ENCODE results near the gene HCN2. TPM values are rescaled to one million over a fixed set of nuclear protein-coding genes. Genes with fewer than 3 reads are reported as not detected.
A peak's percentile ranks its signal among the peaks of the same experiment; 100 is the strongest.

The HCN2 gene
- total and polyA plus RNA-seq, 9 of the 15 experiments (the other 6 are each of a cell fraction or from before 2014, with no cell fraction given): 0.29 to 4.2 (median 0.82) TPM; not detected in 2

DNA sequence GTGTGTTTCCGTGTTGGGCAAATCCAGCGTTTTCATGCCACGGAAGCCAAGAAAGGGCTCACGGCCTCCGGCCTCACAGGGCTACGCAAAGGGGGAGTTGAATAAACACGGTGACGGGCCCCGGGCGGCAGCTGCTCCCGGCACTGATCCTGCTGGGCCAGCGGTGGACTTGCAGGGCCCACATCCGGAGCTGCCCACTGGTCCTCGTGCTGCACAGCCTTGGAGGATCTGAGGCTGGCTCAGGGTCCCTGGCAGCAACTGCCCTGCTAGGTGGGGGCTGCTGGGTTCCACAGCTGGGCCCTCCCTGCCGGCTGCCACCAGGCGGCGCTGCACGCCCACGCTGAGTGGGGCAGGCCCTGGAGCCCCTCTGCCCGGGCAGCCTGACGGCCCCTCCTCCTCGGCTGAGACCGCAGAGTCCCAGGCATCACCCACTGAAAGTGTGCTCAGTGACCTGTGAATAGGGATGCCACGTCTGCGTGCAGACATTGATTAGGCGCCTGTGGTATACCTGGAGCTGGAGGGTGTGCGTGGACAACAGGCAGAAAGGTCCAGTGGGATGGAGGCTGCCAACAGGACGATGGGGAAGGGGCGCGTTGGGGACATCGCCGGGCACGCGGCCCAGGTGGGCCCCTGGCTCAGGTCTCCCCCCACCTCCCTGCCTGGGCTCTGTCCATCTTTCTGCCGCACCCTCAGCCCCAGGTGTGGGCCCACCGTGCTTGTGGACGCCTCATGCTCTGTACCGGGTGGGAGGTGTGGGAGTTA is 5.3 kb upstream of the HCN2 start (continued):
- TF ChIP-seq, protein P1, sequence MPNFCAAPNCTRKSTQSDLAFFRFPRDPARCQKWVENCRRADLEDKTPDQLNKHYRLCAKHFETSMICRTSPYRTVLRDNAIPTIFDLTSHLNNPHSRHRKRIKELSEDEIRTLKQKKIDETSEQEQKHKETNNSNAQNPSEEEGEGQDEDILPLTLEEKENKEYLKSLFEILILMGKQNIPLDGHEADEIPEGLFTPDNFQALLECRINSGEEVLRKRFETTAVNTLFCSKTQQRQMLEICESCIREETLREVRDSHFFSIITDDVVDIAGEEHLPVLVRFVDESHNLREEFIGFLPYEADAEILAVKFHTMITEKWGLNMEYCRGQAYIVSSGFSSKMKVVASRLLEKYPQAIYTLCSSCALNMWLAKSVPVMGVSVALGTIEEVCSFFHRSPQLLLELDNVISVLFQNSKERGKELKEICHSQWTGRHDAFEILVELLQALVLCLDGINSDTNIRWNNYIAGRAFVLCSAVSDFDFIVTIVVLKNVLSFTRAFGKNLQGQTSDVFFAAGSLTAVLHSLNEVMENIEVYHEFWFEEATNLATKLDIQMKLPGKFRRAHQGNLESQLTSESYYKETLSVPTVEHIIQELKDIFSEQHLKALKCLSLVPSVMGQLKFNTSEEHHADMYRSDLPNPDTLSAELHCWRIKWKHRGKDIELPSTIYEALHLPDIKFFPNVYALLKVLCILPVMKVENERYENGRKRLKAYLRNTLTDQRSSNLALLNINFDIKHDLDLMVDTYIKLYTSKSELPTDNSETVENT (CRISPR knock-in tag; IDR thresholded peaks at IDR 0.05): peak; percentile 14; the same call in 1 of the 2 replicates
- TF ChIP-seq SIN3A (IDR thresholded peaks at IDR 0.05; ENCODE audit: borderline replicate concordance in 2 of 2, control insufficient read depth in 1 of 2, low read depth in 2 of 2, low read length in 2 of 2): no peak
- TF ChIP-seq CBX5 (IDR thresholded peaks at IDR 0.05; ENCODE audit: borderline replicate concordance, low read depth): 0 out of 2 replicates have a peak, but pooled peaks have one; percentile 7
- TF ChIP-seq FIP1L1 (IDR thresholded peaks at IDR 0.05; ENCODE audit: low read depth, low read length, poor library complexity, severe bottlenecking): no peak
- no peak for TF ChIP-seq ZNF3 (CRISPR knock-in tag; IDR thresholded peaks at IDR 0.05)
- no peak for TF ChIP-seq SETDB1 (IDR thresholded peaks at IDR 0.05; ENCODE audit: low read length)
- TF ChIP-seq GATA2 (CRISPR knock-in tag; IDR thresholded peaks at IDR 0.05): 0 out of 2 replicates have a peak, but pooled peaks have one; percentile 33
- no peak for TF ChIP-seq DLX4 (CRISPR knock-in tag; IDR thresholded peaks at IDR 0.05)
- no peak for TF ChIP-seq THRAP3 (IDR thresholded peaks at IDR 0.05; ENCODE audit: borderline replicate concordance)
- TF ChIP-seq ZNF444 (CRISPR knock-in tag; IDR thresholded peaks at IDR 0.05): no peak
- no peak for TF ChIP-seq HDAC2 (IDR thresholded peaks at IDR 0.05)
- TF ChIP-seq POLR2A (conservative IDR thresholded peaks at IDR 0.05): peak; percentile 77
- no peak for TF ChIP-seq XRCC4 (IDR thresholded peaks at IDR 0.05; ENCODE audit: extremely low read depth, insufficient read depth, insufficient read length)
- TF ChIP-seq ZNF644 (tag; IDR thresholded peaks at IDR 0.05; ENCODE audit: low read depth): no peak
- no peak for TF ChIP-seq TCF7L2 (IDR thresholded peaks at IDR 0.05; ENCODE audit: low read depth, low read length)
- peak; percentile 68 for TF ChIP-seq EGR1 (conservative IDR thresholded peaks at IDR 0.05)
- TF ChIP-seq U2AF1 (optimal IDR thresholded peaks at IDR 0.05; ENCODE audit: low read depth, low read length): no peak
- TF ChIP-seq ARHGAP35 (IDR thresholded peaks at IDR 0.05; ENCODE audit: partially characterized antibody): no peak
- TF ChIP-seq ZHX1 (conservative IDR thresholded peaks at IDR 0.05; ENCODE audit: low read length): no peak
- TF ChIP-seq ATF1 (CRISPR knock-in tag; IDR thresholded peaks at IDR 0.05): no peak
- 0 out of 2 replicates have a peak, but pooled peaks have one; percentile 18 for TF ChIP-seq ATF1 (tag; IDR thresholded peaks at IDR 0.05)
- TF ChIP-seq ZNF766 (CRISPR knock-in tag; conservative IDR thresholded peaks at IDR 0.05): no peak
- no peak for TF ChIP-seq TGIF2 (CRISPR knock-in tag; IDR thresholded peaks at IDR 0.05)
- TF ChIP-seq PCBP1 (IDR thresholded peaks at IDR 0.05; ENCODE audit: low read depth, low read length, poor library complexity, severe bottlenecking): peak; percentile 36
- TF ChIP-seq DACH1 (IDR thresholded peaks at IDR 0.05; ENCODE audit: partially characterized antibody): peak; percentile 63
